Measurements from ENCODE around the gene GNG10. TPM values are rescaled to one million over a fixed set of nuclear protein-coding genes. Genes with fewer than 3 reads are reported as not detected.

Gene GNG10
- total RNA-seq, 2 experiments from 2014 or later, result 8.3 to 10.4 TPM

DNA sequence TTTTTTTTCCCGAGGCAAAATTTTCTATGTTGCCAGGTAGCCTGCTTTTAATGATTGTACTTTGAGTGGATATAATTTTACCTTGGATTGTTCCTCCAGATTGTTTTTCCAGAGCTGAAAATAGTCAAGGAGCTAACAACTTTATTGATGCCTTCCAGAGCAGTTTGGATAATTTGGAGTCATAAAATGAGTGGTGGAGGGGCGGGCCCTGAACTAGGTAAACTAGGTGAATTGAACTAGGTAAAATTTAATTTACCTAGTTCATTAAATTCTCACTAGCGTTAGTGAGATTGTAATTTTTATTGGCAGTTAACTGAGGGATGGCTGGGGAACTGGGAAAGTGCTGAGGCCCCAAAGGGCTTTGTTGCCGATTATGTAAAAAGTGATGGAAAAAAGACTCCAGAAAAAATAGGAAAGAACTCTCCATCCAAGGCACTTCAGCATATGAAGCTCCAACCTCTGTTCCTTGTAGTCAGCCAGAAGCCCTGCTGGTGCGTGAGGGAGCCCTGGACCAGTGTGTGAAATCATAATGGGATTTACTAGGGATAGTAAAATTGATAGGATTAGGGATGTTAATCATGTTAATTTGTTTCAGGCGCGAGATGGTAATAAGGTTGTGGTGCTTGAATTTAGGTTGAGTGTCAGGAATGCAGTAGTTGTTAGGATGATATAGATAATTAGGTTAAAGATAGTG, 28.6 kb upstream of the GNG10 start:
- TF ChIP-seq, protein P1, sequence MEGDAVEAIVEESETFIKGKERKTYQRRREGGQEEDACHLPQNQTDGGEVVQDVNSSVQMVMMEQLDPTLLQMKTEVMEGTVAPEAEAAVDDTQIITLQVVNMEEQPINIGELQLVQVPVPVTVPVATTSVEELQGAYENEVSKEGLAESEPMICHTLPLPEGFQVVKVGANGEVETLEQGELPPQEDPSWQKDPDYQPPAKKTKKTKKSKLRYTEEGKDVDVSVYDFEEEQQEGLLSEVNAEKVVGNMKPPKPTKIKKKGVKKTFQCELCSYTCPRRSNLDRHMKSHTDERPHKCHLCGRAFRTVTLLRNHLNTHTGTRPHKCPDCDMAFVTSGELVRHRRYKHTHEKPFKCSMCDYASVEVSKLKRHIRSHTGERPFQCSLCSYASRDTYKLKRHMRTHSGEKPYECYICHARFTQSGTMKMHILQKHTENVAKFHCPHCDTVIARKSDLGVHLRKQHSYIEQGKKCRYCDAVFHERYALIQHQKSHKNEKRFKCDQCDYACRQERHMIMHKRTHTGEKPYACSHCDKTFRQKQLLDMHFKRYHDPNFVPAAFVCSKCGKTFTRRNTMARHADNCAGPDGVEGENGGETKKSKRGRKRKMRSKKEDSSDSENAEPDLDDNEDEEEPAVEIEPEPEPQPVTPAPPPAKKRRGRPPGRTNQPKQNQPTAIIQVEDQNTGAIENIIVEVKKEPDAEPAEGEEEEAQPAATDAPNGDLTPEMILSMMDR (conservative IDR thresholded peaks at IDR 0.05; ENCODE audit: low read length), result no peak
- TF ChIP-seq EZH2phosphoT487 (IDR thresholded peaks at IDR 0.05; ENCODE audit: borderline replicate concordance, low read depth, low read length), result no peak
- Histone ChIP-seq H3K36me3 (ENCODE audit: insufficient read depth, low read length) (peaks cover 21% of the 10 kb centered on the region), H3K9me3 (ENCODE audit: low read length) (no peaks in the 10 kb centered on the region), H2AFZ (ENCODE audit: low read length) (no peak overlapping the region), H3K4me2 (ENCODE audit: low read length) (peak overlapping the region; percentile 86), H3K9me2 (ENCODE audit: insufficient read depth, low read length) (no peaks in the 10 kb centered on the region), H3K79me2 (ENCODE audit: insufficient read depth, low read depth, low read length) (peaks cover 62% of the 10 kb centered on the region), H4K20me1 (ENCODE audit: insufficient read depth, low read length) (peaks cover 14% of the 10 kb centered on the region; the same call in 1 of the 2 replicates), H3K4me1 (ENCODE audit: insufficient read depth, low read length, poor library complexity, severe bottlenecking) (peaks cover 26% of the 10 kb centered on the region), H3K27ac (ENCODE audit: low read depth, low read length, poor library complexity, severe bottlenecking) (no peak overlapping the region), H3K4me3 (ENCODE audit: low read depth, low read length, poor library complexity, severe bottlenecking) (peak overlapping the region; percentile 88)
- intact Hi-C loops (cut with micrococcal nuclease; ENCODE audit: unreplicated experiment), result no loop called here
- DNase-seq (ENCODE audit: low spot score), result peak; percentile 1
- ChIA-PET POLR2A (interaction anchor here (1.3 to 1.6 kb wide), 3 partner anchors 18 to 149 kb away, joined by 3 to 4 read pairs (median 3); partner anchors contain the start of gene ECPAS), CTCF (ENCODE audit: unreplicated experiment) (no interaction called here)
- BruUV-seq (replicated peaks), result no TSS peak

DNA sequence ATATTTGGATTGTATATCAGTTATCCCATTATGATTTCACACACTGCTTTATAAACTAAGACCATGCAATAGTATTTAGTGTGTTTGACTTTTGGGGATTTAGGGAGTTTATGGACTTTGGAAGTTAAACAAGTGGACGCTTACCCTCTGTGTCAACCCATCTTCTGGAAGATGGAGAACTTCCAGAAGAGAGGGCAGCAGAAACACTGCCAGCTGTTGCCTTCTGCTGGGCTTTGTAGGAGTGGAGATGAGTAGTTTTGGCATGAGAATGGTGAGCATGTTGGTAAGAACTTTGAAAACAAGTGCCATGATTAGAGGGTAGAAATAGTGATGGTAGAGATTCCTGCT, 28.0 kb upstream of the GNG10 start:
- Histone ChIP-seq H3K4me1 (ENCODE audit: insufficient read depth, low read length, poor library complexity, severe bottlenecking) (peaks cover 26% of the 10 kb centered on the region), H4K20me1 (ENCODE audit: insufficient read depth, low read length) (peaks cover 14% of the 10 kb centered on the region; the same call in 1 of the 2 replicates), H3K9me3 (ENCODE audit: low read length) (no peaks in the 10 kb centered on the region), H3K4me2 (ENCODE audit: low read length) (peak overlapping the region; percentile 86), H3K36me3 (ENCODE audit: insufficient read depth, low read length) (peaks cover 21% of the 10 kb centered on the region), H3K9me2 (ENCODE audit: insufficient read depth, low read length) (no peaks in the 10 kb centered on the region), H3K79me2 (ENCODE audit: insufficient read depth, low read depth, low read length) (peaks cover 67% of the 10 kb centered on the region), H3K27ac (ENCODE audit: low read depth, low read length, poor library complexity, severe bottlenecking) (no peak overlapping the region), H2AFZ (ENCODE audit: low read length) (no peak overlapping the region), H3K4me3 (ENCODE audit: low read depth, low read length, poor library complexity, severe bottlenecking) (peak overlapping the region; percentile 88)
- TF ChIP-seq, protein P1 (conservative IDR thresholded peaks at IDR 0.05; ENCODE audit: low read length), result no peak
- ChIA-PET POLR2A (interaction anchor here (1.3 to 1.6 kb wide), 2 partner anchors 18 to 36 kb away, joined by 3 read pairs; no protein-coding TSS in a partner anchor), CTCF (ENCODE audit: unreplicated experiment) (interaction anchor here (0.6 kb wide), 1 partner anchor 29 kb away, joined by 3 read pairs; no protein-coding TSS in a partner anchor)
- no TSS peak for BruUV-seq (replicated peaks)
- intact Hi-C loops (cut with micrococcal nuclease; ENCODE audit: unreplicated experiment), result no loop called here
- DNase-seq (ENCODE audit: low spot score), result no peak

DNA sequence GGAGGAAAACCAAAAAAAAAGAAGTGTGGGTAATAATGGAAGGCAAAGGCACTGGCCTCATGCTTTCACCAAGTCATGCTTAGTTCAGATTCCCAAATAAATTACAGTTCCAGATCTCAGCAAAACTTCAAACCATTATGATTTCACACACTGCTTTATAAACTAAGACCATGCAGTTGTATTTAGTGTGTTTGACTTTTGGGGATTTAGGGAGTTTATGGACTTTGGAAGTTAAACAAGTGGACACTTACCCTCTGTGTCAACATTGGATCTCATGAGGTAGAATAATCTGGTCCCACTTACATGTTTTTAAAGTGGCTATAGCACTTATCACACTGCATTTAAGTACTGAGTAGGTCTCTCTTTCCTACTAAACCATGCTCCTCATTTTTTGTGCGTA, 26.5 kb upstream of the GNG10 start:
- H3K4me1 ChIP-seq (ENCODE audit: insufficient read depth, low read length, poor library complexity, severe bottlenecking), result peaks cover 26% of the 10 kb centered on the region
- ChIA-PET CTCF (ENCODE audit: unreplicated experiment) (no interaction called here), POLR2A (no interaction called here)
- TF ChIP-seq, protein P1 (conservative IDR thresholded peaks at IDR 0.05; ENCODE audit: low read length), result no peak
- TF ChIP-seq EZH2phosphoT487 (IDR thresholded peaks at IDR 0.05; ENCODE audit: borderline replicate concordance, low read depth, low read length), result no peak
- H3K27ac ChIP-seq (ENCODE audit: low read depth, low read length, poor library complexity, severe bottlenecking), result no peak overlapping the region
- H3K36me3 ChIP-seq (ENCODE audit: insufficient read depth, low read length), result peaks cover 24% of the 10 kb centered on the region
- H3K4me2 ChIP-seq (ENCODE audit: low read length), result no peak overlapping the region
- no peak overlapping the region for H3K4me3 ChIP-seq (ENCODE audit: low read depth, low read length, poor library complexity, severe bottlenecking)
- H4K20me1 ChIP-seq (ENCODE audit: insufficient read depth, low read length), result peaks cover 14% of the 10 kb centered on the region; the same call in 1 of the 2 replicates
- H3K9me2 ChIP-seq (ENCODE audit: insufficient read depth, low read length), result no peaks in the 10 kb centered on the region
- peaks cover 81% of the 10 kb centered on the region for H3K79me2 ChIP-seq (ENCODE audit: insufficient read depth, low read depth, low read length)
- H3K9me3 ChIP-seq (ENCODE audit: low read length), result no peaks in the 10 kb centered on the region
- DNase-seq (ENCODE audit: low spot score), result no peak
- no peak overlapping the region for H2AFZ ChIP-seq (ENCODE audit: low read length)
- intact Hi-C loops (cut with micrococcal nuclease; ENCODE audit: unreplicated experiment), result no loop called here
- BruUV-seq (replicated peaks), result no TSS peak
